Natural killer cell (primary cell): ENCODE data around the gene CEACAM16. TPM values are rescaled to one million over a fixed set of nuclear protein-coding genes. Genes with fewer than 3 reads are reported as not detected.

Experiments used
- ATAC-seq, 3 donors: fragments of 150-1000 bp in 2 of 3; fragments of 200-7000 bp in 1 of 3; cut with Tn5 transposase; 1 replicate in 1 of 3; 2 replicates in 2 of 3; pipeline ENCODE4 v1.10.0; 2021; ENCODE audit warnings: mild to moderate bottlenecking in 2 of 3, moderate library complexity in 2 of 3
- DNase-seq, 2 donors: peaks; one replicate each; pipeline versions ENCODE4 v3.0.0 to v3.0.0-alpha.2; 2013 to 2021; ENCODE audit warnings: mixed read lengths in 1 of 2
- H3K27ac ChIP-seq: one replicate; pipeline ENCODE4 v1.5.1; 2013; ENCODE audit warnings: mild to moderate bottlenecking, low read length
- H3K27me3 ChIP-seq: one replicate; pipeline ENCODE4 v1.6.1; 2013; ENCODE audit warnings: low read length; ENCODE audit not compliant: control insufficient read depth, insufficient read depth
- H3K36me3 ChIP-seq: one replicate; pipeline ENCODE4 v1.6.1; 2013; ENCODE audit warnings: low read length; ENCODE audit not compliant: control insufficient read depth, insufficient read depth
- H3K4me1 ChIP-seq: one replicate; pipeline ENCODE4 v1.6.1; 2013; ENCODE audit warnings: low read length; ENCODE audit not compliant: control insufficient read depth, insufficient read depth
- H3K4me3 ChIP-seq: one replicate; pipeline ENCODE4 v1.5.1; 2013; ENCODE audit warnings: low read length
- H3K9me3 ChIP-seq: one replicate; pipeline ENCODE4 v1.6.1; 2013; ENCODE audit warnings: low read length; ENCODE audit not compliant: control insufficient read depth, insufficient read depth
- H3K27ac Mint-ChIP-seq, 2 donors: one replicate each; pipeline ENCODE4 v1.8.0; 2022; ENCODE audit warnings: mild to moderate bottlenecking in 2 of 2, mixed read lengths in 2 of 2, moderate library complexity in 1 of 2
- H3K27me3 Mint-ChIP-seq, 2 donors: one replicate each; pipeline ENCODE4 v1.8.0; 2022; ENCODE audit warnings: low read depth in 2 of 2, mixed read lengths in 2 of 2
- H3K36me3 Mint-ChIP-seq: one replicate; pipeline ENCODE4 v1.8.0; 2022; ENCODE audit warnings: mixed read lengths
- H3K4me1 Mint-ChIP-seq, 2 donors: one replicate each; pipeline ENCODE4 v1.8.0; 2022; ENCODE audit warnings: mixed read lengths in 2 of 2
- H3K4me3 Mint-ChIP-seq: one replicate; pipeline ENCODE4 v1.8.0; 2022; ENCODE audit warnings: mild to moderate bottlenecking, moderate library complexity, mixed read lengths
- H3K9me3 Mint-ChIP-seq, 2 donors: one replicate each; pipeline ENCODE4 v1.8.0; 2022; ENCODE audit warnings: mixed read lengths in 2 of 2
- CTCF ChIP-seq: fragments of 200-600 bp; IDR thresholded peaks from one replicate; pipeline ENCODE4 v1.8.0; 2022; ENCODE audit warnings: antibody characterized with exemption
- WGBS: methylation state at CpG from one replicate; pipeline ENCODE4 v1.1.7; 2013; ENCODE audit warnings: missing lambda C conversion rate; ENCODE audit not compliant: insufficient coverage; 5-methylcytosine and 5-hydroxymethylcytosine counted together
- intact Hi-C: fragments of 100-400 bp; cut with micrococcal nuclease; formaldehyde crosslinking; loops from one replicate; pipeline ENCODE4 v1.14.2; 2022
- total RNA-seq, 4 donors: library from RNA; stranded (reverse); fragments of 120-200 nt in 1 of 4; gene quantifications; one replicate each; pipeline versions ENCODE4 v1.2.3 to v1.2.4, GENCODE V29; 2013 to 2022

The CEACAM16 gene
- total RNA-seq, 3 donors from 2014 or later (not counting 1 experiment from before 2014, with no cell fraction given), result not detected

GRCh38 chr19:44673510-44673909 lies 25.4 kb upstream of the CEACAM16 start:
- no peak overlapping the region for H3K4me3 Mint-ChIP-seq
- no peak for DNase-seq
- intact Hi-C loops, result no loop called here

GRCh38 chr19:44675521-44675920 lies 23.4 kb upstream of the CEACAM16 start:
- no peak for TF ChIP-seq CTCF
- WGBS, result 93% methylated on average over 6 of the region's 6 CpGs
- intact Hi-C loops, result no loop called here

More at GRCh38 chr19:44673510-44673909, 25.4 kb upstream of the CEACAM16 start:
- no peak overlapping the region for H3K4me3 ChIP-seq
- Mint-ChIP-seq H3K4me1 (no peaks in the 10 kb centered on the region), H3K36me3 (no peaks in the 10 kb centered on the region), H3K9me3 (no peaks in the 10 kb centered on the region), H3K27me3 (no peaks in the 10 kb centered on the region), H3K27ac (no peak overlapping the region)
- no peak overlapping the region for H3K27ac ChIP-seq
- no peaks in the 10 kb centered on the region for H3K27me3 ChIP-seq
- H3K9me3 ChIP-seq, result no peaks in the 10 kb centered on the region
- WGBS, result 88% methylated on average over 4 of the region's 4 CpGs
- no peaks in the 10 kb centered on the region for H3K4me1 ChIP-seq
- TF ChIP-seq CTCF, result no peak
- ATAC-seq, result no peak
- no peaks in the 10 kb centered on the region for H3K36me3 ChIP-seq

GRCh38 chr19:44677019-44677811 lies 21.7 kb upstream of the CEACAM16 start:
- no peaks in the 10 kb centered on the region for H3K27me3 ChIP-seq
- WGBS, result 90% methylated on average over 7 of the region's 8 CpGs

More at GRCh38 chr19:44675521-44675920, 23.4 kb upstream of the CEACAM16 start:
- no peaks in the 10 kb centered on the region for H3K27me3 Mint-ChIP-seq
- no peak overlapping the region for H3K4me3 Mint-ChIP-seq
- ATAC-seq (no peak), DNase-seq (no peak)
- H3K4me1 Mint-ChIP-seq, result no peaks in the 10 kb centered on the region
- no peak overlapping the region for H3K27ac Mint-ChIP-seq
- no peaks in the 10 kb centered on the region for H3K9me3 Mint-ChIP-seq
- no peaks in the 10 kb centered on the region for H3K36me3 Mint-ChIP-seq
- Histone ChIP-seq H3K27me3 (no peaks in the 10 kb centered on the region), H3K9me3 (no peaks in the 10 kb centered on the region), H3K36me3 (no peaks in the 10 kb centered on the region), H3K27ac (no peak overlapping the region), H3K4me3 (no peak overlapping the region), H3K4me1 (no peaks in the 10 kb centered on the region)

More at GRCh38 chr19:44677019-44677811, 21.7 kb upstream of the CEACAM16 start:
- no peak overlapping the region for H3K4me3 Mint-ChIP-seq
- no peak for TF ChIP-seq CTCF
- Histone ChIP-seq H3K9me3 (no peaks in the 10 kb centered on the region), H3K4me1 (no peaks in the 10 kb centered on the region), H3K4me3 (no peak overlapping the region), H3K36me3 (no peaks in the 10 kb centered on the region), H3K27ac (no peak overlapping the region)
- intact Hi-C loops, result no loop called here
- H3K27ac Mint-ChIP-seq, result no peak overlapping the region
- ATAC-seq, result no peak
- no peaks in the 10 kb centered on the region for H3K36me3 Mint-ChIP-seq
- no peaks in the 10 kb centered on the region for H3K4me1 Mint-ChIP-seq
- no peaks in the 10 kb centered on the region for H3K27me3 Mint-ChIP-seq
- no peaks in the 10 kb centered on the region for H3K9me3 Mint-ChIP-seq
- no peak for DNase-seq
